DMS114 treated with DMSO at 0.1 percent for 48 hours (cell line): ENCODE results near the gene LRTM2.
"Not testable (repeated sequence)": the region's sequence is repeated elsewhere in the genome, so short reads cannot be mapped to it uniquely, and the experiment has no call there.

Experiments
- DNase-seq: peaks from one replicate; lab custom pipeline; 2025; ENCODE audit not compliant: unreplicated experiment; lab: John Stamatoyannopoulos, UW

Gene LRTM2

DNA sequence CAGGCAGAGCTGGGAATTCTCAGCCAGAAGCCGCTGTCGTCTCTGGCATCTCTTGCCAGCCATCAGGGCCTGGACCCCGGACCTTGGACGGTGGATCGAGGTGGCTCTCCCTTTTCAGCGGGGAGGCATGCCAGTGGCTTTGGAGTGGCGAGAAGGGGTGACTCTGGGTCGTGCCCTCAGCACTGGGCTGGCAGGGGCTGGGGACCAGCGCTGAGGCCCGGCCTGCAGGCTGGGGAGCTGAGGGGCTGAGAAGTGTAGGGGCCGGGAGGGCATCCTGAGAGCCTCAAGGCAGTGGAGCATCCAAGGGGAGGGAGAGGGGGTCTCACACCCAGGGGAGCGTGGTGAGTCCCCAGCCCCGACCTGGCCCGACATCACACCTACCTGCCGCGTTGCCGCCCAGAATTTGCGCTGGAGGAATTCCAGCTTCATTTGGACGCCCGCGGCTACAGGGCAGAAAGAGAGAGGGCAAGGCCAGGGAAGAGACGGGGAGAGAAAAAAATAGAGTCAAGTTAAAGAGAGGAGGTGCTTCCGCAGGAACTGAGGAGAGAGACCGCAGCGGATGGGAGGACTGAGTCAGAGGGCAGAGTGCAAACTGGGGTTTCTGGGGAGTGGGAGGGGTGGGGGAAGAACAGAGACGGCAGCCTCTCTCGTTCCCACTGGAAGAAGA, 9.0 kb upstream of the LRTM2 start:
- DNase-seq = no peak

DNA sequence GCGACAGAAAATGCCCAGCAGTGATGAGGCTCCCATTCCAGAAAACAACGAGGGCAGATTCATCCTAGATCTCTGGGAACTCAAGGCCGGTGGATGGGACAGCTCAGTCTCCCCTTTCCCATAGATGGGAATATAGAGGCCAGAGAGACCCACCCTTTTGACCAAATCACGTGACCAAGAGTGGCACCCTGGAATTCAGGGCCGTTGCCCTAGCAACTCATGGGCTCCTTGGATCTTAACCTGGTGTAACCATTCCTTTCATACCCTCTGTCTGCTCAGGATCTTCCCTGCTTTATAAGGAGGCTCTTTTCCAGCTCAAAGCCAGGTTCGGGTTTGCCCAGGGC, 8.4 kb upstream of the LRTM2 start:
- no peak for DNase-seq

- no peak for DNase-seq
Measured at GRCh38 chr12:1812650-1813302, 7.6 kb upstream of the LRTM2 start.

DNA sequence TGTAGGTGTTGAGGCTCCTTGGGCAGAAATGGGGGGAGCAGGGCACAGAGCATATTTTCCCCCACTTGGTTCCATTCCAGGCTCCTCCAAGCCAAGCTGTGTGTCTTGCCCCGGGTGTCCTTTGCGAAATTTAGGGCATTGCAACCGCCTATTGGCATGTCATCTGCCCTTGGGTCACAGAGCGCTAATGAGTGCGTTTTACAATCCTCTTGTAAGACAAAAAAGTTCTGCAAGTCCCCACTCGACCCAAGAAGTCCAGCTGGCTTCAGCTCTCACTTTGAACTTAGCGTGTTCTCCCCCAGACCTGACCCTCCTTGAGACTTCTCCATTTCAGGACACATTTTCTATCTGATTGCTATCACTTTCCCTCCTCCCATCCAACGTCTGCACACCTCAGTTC, 6.1 kb upstream of the LRTM2 start:
- DNase-seq = no peak

DNA sequence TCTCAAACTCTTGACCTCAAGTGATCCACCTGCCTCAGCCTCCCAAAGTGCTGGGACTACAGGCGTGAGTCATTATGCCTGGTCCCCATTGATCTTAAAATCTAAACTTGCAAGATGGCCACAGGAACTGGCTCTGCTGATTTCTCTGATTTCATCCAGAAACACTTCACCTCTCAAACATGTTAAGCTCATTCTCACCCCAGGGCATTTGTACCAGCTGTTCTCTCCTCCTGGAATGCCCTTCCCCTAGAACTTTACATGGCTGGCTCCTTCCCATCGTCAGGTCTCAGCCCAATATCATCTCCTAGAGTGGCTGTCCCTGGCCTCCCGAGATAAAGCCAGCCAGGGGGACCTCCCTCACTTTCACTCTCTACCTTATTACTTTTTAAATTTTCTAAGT, 5.3 kb upstream of the LRTM2 start:
- DNase-seq = no peak

DNA sequence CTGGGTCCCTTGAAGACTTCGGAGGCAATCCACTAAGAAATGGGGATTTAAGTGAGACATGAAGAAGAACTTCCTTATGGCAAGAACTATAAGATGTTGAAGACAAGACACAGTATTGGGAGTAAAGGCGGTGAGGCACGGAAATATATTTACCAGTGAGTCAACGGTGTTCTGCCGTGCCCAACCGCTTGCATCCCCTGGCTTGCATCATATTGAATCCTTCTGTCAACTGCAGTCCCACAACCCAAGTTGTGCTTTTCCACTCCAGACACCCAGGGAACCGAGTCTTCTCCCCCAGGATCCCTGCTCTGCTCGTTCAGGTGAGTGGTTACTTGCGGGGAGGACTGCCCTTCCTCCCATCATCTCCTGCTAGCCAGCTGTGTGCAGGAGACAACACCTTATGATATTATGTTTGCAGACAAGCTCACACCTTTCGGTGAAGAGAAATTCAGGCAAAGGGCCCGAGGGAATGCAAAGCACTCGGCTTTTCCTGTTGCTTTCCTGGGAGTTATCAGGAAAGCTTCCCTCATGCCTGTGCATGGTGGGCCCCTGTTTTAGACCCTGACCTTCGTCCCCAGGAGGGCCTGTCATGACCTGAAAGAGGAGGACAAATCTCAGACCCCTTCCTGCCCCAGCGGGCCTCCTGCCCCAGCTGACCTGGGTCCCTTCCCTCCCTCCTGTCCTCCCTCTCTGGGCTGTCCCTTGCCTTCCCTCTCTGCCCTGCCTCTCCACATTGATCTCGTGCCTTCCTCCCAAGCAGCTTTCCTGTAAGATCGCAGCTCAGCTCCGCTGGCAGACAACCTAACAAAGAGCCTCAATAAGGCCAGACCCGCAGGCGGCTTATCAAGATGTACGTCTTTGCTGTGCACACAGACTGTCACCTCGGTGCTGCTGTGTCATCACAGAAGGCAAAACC, 4.3 kb upstream of the LRTM2 start:
- no peak for DNase-seq

- no peak for DNase-seq
Measured at GRCh38 chr12:1816730-1817348, 3.5 kb upstream of the LRTM2 start.

- DNase-seq = not testable (repeated sequence)
Measured at GRCh38 chr12:1817928-1818327, 2.4 kb upstream of the LRTM2 start.

GRCh38 chr12:1819050-1819449, 1.3 kb upstream of the LRTM2 start:
- DNase-seq = no peak

DNA sequence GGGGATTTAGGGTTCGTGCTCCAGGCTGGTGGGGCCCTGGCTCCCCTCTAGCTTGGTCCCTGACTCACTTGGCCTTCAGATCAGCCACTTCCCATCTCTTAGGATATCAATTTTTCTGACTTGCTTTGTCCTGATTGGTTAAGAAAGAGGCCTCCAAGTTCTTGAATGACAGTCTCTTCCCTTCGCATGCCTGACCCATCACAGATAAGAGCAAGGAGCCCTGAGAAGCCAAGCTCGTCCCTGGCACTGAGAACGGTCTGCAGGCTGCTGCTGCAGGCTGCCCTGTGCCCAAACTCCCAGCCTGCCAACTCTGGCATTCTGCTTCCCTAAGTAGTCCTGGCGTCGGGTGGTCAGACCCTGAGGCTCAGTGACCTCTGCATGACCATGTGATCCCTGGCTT, 794 bp upstream of the LRTM2 start:
- DNase-seq = no peak

- no peak for DNase-seq
Measured at GRCh38 chr12:1820896-1821291, 529 bp downstream of the LRTM2 start.

DNA sequence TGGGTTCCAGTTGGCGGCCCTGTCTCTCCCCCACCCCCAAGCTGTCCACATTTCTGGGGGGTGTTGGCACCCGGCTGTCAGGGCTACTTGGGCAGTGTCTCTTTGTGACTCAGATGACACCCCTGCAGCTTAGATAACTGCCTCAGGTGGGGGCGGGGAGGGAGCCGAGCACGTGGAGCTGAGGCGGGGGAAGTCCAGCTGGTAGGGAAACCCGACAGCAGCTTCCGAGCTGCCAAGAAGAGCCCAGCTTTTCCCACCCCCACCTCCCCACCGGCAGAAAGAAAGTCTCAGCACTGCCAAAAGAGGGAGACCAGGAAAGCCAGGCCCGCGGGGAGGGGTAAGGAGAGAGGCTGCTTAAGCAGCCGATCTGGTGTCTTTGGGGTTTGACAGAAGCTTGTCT, 1.4 kb downstream of the LRTM2 start:
- DNase-seq = no peak

- DNase-seq = no peak
Measured at GRCh38 chr12:1822699-1823098, 2.3 kb downstream of the LRTM2 start.

DNA sequence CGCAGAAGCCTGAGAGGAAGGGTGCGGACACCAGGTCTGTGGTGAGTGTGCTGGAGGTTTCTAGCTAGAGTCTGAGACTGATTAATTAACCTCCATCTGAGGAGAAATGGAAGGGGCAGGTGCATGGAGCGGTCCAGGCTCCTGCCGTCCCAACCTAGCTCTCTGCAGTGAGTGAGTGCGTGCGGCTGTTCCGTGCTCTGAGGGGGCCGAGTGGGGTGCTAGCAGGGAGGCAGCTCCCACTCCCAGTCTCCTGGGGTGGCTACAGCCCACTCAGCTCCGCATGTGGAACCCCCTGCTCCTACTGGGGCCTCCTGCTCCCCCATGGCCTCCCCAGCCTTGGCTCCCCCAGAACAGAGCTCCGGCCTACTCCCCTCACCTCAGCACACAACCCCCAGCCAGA, 2.9 kb downstream of the LRTM2 start:
- no peak for DNase-seq

DNA sequence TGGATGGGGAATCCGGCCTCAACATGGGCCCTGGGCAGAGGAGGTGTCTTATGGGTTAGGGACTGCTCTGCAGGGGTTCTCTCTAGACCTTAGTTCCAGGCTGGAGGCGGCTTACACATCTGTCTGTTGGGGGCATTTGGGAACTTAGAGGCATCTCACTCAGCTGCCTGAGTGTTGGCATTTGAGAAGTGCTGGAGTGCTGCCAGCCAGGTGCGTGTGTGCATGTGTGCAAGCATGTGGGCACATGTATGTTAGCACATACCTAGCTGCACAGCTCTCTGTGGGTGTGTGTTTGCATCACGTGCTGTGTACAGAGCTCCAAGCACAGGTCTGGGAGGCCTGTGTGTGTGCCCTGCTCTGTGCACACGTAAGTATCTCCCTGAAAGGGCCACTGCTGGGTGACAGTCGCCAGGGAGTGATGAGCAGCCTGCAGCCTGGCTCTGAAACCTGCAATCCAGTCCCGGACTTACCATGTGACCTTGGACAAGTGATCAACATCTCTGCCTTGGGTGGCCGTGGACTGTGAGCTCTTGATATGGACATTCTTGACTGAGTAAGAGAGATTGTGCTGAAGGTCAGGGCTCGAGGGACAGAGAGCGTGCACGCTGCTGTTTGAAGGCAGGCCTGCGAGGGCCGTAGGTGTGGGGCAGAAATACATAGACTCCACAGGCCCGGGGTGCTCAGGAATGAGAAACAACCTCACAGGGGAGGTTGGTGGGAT, 5.2 kb downstream of the LRTM2 start:
- no peak for DNase-seq

GRCh38 chr12:1826401-1826800, 6.0 kb downstream of the LRTM2 start:
- no peak for DNase-seq

GRCh38 chr12:1826867-1827705, 6.7 kb downstream of the LRTM2 start:
- no peak for DNase-seq

- DNase-seq = no peak
Measured at GRCh38 chr12:1827826-1828805, 7.8 kb downstream of the LRTM2 start.

DNA sequence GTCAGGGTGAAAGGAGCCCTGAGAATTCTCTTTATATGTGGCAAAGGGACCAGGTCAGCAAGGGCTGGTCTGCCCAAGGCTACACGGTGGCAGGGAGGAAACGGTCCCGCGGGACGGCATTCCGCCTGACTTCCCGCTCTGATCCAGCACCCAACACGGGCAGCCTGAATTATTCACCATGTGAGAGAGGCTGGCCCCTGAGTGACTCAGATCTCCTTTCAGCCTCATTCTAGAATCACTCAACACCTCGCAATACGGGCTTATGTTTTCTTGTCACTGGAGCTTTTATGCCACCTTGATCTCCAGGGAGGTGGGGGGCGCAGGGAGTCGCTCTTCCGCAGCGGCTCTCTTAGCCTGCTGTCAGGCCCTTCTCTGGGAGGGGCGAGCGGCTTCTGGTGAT, 8.5 kb downstream of the LRTM2 start:
- no peak for DNase-seq
